PC-9 (cell line): ENCODE measurements around the gene PLEKHH1. TPM values are rescaled to one million over a fixed set of nuclear protein-coding genes. Genes with fewer than 3 reads are reported as not detected.
"Not testable (repeated sequence)": the region's sequence is repeated elsewhere in the genome, so short reads cannot be mapped to it uniquely, and the experiment has no call there.

ENCODE experiments used
- BruUV-seq: library from RNA; stranded (reverse); fragments of 400-500 nt; replicated peaks from 2 replicates; lab custom pipeline; 2021; lab: Mats Ljungman, UMichigan
- CTCF ChIA-PET: fragments of 300-600 bp; sonication (Branson Sonifier 250); formaldehyde crosslinking; loops from one replicate; lab custom pipeline; 2022; ENCODE audit warnings: antibody characterized with exemption; lab: Charles Lee
- POLR2A ChIA-PET: fragments of 300-600 bp; sonication (Branson Sonifier 250); formaldehyde crosslinking; loops from one replicate; lab custom pipeline; 2022; ENCODE audit warnings: antibody characterized with exemption; ENCODE audit not compliant: unreplicated experiment; lab: Charles Lee
- DNase-seq, 2 experiments: peaks; one replicate each; pipeline versions ENCODE4 v3.0.0 to v3.0.0-alpha.2; 2015 to 2022; ENCODE audit warnings: mixed read lengths in 1 of 2
- H2AFZ ChIP-seq: fragments of 200-600 bp; sonication (generic); 2 replicates; pipeline ENCODE4 v1.8.1; 2017; ENCODE audit warnings: antibody characterized with exemption
- H3F3A ChIP-seq: fragments of 200-600 bp; sonication (generic); 2 replicates; pipeline ENCODE4 v1.8.1; 2017; ENCODE audit warnings: antibody characterized with exemption, mild to moderate bottlenecking, low read depth; ENCODE audit not compliant: insufficient read depth
- H3K27ac ChIP-seq: fragments of 200-600 bp; sonication (generic); 2 replicates; pipeline ENCODE4 v1.6.1; 2016; ENCODE audit warnings: mixed run types
- H3K27me3 ChIP-seq: fragments of 200-600 bp; sonication (generic); 2 replicates; pipeline ENCODE4 v1.6.1; 2016; ENCODE audit warnings: low read depth, mixed run types; ENCODE audit not compliant: insufficient read depth
- H3K36me3 ChIP-seq: fragments of 200-600 bp; sonication (generic); 2 replicates; pipeline ENCODE4 v1.6.1; 2016; ENCODE audit warnings: low read depth, mixed run types
- H3K4me1 ChIP-seq: fragments of 200-600 bp; sonication (generic); replicated peaks from 2 replicates; pipeline ENCODE4 v1.6.1; 2016; ENCODE audit warnings: mixed run types; ENCODE audit not compliant: insufficient read depth
- H3K4me2 ChIP-seq: fragments of 200-600 bp; sonication (generic); 2 replicates; pipeline ENCODE4 v1.6.1; 2017; ENCODE audit warnings: mixed run types
- H3K4me3 ChIP-seq: fragments of 200-600 bp; sonication (generic); 2 replicates; pipeline ENCODE4 v1.6.1; 2016; ENCODE audit warnings: mixed run types
- H3K79me2 ChIP-seq: fragments of 200-600 bp; sonication (generic); 2 replicates; pipeline ENCODE4 v1.6.1; 2017; ENCODE audit warnings: low read depth, mixed run types
- H3K9me2 ChIP-seq: fragments of 200-600 bp; sonication (generic); 2 replicates; pipeline ENCODE4 v1.8.1; 2017; ENCODE audit warnings: mild to moderate bottlenecking; ENCODE audit not compliant: insufficient read depth
- H3K9me3 ChIP-seq: fragments of 200-600 bp; sonication (generic); 2 replicates; pipeline ENCODE4 v1.8.1; 2016; ENCODE audit warnings: low read depth; ENCODE audit not compliant: insufficient read depth
- H4K20me1 ChIP-seq: fragments of 200-600 bp; sonication (generic); 2 replicates; pipeline ENCODE4 v1.8.1; 2017; ENCODE audit not compliant: insufficient read depth
- CTCF ChIP-seq: fragments of 200-600 bp; sonication (generic); conservative IDR thresholded peaks from 2 replicates; pipeline ENCODE4 v1.6.1; 2017; ENCODE audit warnings: mixed run types, antibody characterized with exemption, mild to moderate bottlenecking, moderate library complexity
- EZH2 ChIP-seq: fragments of 200-600 bp; sonication (generic); IDR thresholded peaks from 2 replicates; pipeline ENCODE4 v1.8.0; 2017; ENCODE audit warnings: antibody characterized with exemption, low read depth
- intact Hi-C: fragments of 100-400 bp; cut with micrococcal nuclease; formaldehyde crosslinking; loops from one replicate; pipeline ENCODE4 v1.10.0; 2022; ENCODE audit not compliant: unreplicated experiment
- total RNA-seq: library from RNA; stranded (reverse); gene quantifications from 2 replicates; pipeline ENCODE4 v1.2.3, GENCODE V29; 2021

PLEKHH1 gene
- total RNA-seq, 1 experiment from 2014 or later = 13.6 TPM

GRCh38 chr14:67595392-67595791 lies 62.3 kb downstream of the PLEKHH1 start:
- H3K27ac ChIP-seq = no peak overlapping the region
- peaks cover 5% of the 10 kb centered on the region; the same call in 1 of the 2 replicates for H3K4me1 ChIP-seq
- no peak overlapping the region for H3K4me2 ChIP-seq
- ChIA-PET CTCF (no interaction called here), POLR2A (no interaction called here)
- peaks cover 10% of the 10 kb centered on the region; the same call in 1 of the 2 replicates for H3F3A ChIP-seq
- TF ChIP-seq EZH2 (no peak), CTCF (no peak)
- H3K4me3 ChIP-seq = no peak overlapping the region
- no peak overlapping the region for H2AFZ ChIP-seq
- no peaks in the 10 kb centered on the region for H3K9me3 ChIP-seq
- no peaks in the 10 kb centered on the region for H3K27me3 ChIP-seq
- H3K9me2 ChIP-seq = no peaks in the 10 kb centered on the region
- DNase-seq = no peak
- no TSS peak for BruUV-seq
- H4K20me1 ChIP-seq = no peaks in the 10 kb centered on the region
- H3K79me2 ChIP-seq = peaks cover 14% of the 10 kb centered on the region
- intact Hi-C loops = no loop called here
- H3K36me3 ChIP-seq = no peaks in the 10 kb centered on the region

- Histone ChIP-seq H3K36me3 (no peaks in the 10 kb centered on the region), H3K27ac (peak within 1 kb of the TSS; percentile 55), H3K79me2 (peaks cover 14% of the 10 kb centered on the region), H3K9me2 (no peaks in the 10 kb centered on the region), H2AFZ (peak within 1 kb of the TSS; percentile 98), H4K20me1 (no peaks in the 10 kb centered on the region), H3K4me1 (peaks cover 18% of the 10 kb centered on the region), H3K4me3 (peak within 1 kb of the TSS; percentile 87), H3K9me3 (no peaks in the 10 kb centered on the region), H3F3A (peaks cover 38% of the 10 kb centered on the region), H3K4me2 (peak within 1 kb of the TSS; percentile 76), H3K27me3 (no peaks in the 10 kb centered on the region)
- no TSS peak for BruUV-seq
- intact Hi-C loops = no loop called here
- no peak for TF ChIP-seq EZH2
- TF ChIP-seq CTCF = peak; percentile 63; the same call in 1 of the 2 replicates
- DNase-seq = peak; percentile 69 to 91
- ChIA-PET CTCF (interaction anchor here (0.6 to 1.2 kb wide), 4 partner anchors 21 to 104 kb away, joined by 3 to 12 read pairs (median 8); no protein-coding TSS in a partner anchor), POLR2A (interaction anchor here (0.5 to 0.7 kb wide), 7 partner anchors 13 to 1321 kb away, joined by 3 to 4 read pairs (median 3); partner anchors contain the start of gene PLEK2)
These were observed 66.8 kb downstream of the PLEKHH1 start, which contains the start of gene PIGH for GRCh38 chr14:67599698-67600561. PIGH (minus strand) TSS chr14:67600268; CDS start chr14:67600203, 65 bp downstream.

- H3K9me3 ChIP-seq, DNase-seq: not testable (repeated sequence)
These were observed 67.5 kb downstream of the PLEKHH1 start for GRCh38 chr14:67600562-67600974.

More at GRCh38 chr14:67600562-67600974, 67.5 kb downstream of the PLEKHH1 start:
- TSS peak; percentile 84 for BruUV-seq
- Histone ChIP-seq H3K4me3 (peak overlapping the region; percentile 87), H3K79me2 (peaks cover 14% of the 10 kb centered on the region), H3K27ac (peak overlapping the region; percentile 55), H2AFZ (peak overlapping the region; percentile 98), H3F3A (peaks cover 38% of the 10 kb centered on the region), H3K4me2 (peak overlapping the region; percentile 76), H3K4me1 (peaks cover 18% of the 10 kb centered on the region)
- H3K27me3 ChIP-seq, intact Hi-C loops, H3K36me3 ChIP-seq, H3K9me2 ChIP-seq, H4K20me1 ChIP-seq: not testable (repeated sequence)
- CTCF ChIA-PET = interaction anchor here (0.6 to 1.2 kb wide), 4 partner anchors 20 to 103 kb away, joined by 3 to 12 read pairs (median 8); no protein-coding TSS in a partner anchor
- POLR2A ChIA-PET = interaction anchor here (0.6 kb wide), 2 partner anchors 66 to 94 kb away, joined by 3 to 4 read pairs; no protein-coding TSS in a partner anchor
